WTC11 (cell line): ENCODE measurements around the gene GPATCH2L. TPM values are rescaled to one million over a fixed set of nuclear protein-coding genes. Genes with fewer than 3 reads are reported as not detected.

ENCODE experiments used
- ATAC-seq: fragments of 200-7000 bp; cut with Tn5 transposase; 2 replicates; pipeline ENCODE4 v1.10.0; 2021; ENCODE audit warnings: mild to moderate bottlenecking, moderate library complexity
- CTCF ChIA-PET: fragments of 300-600 bp; sonication (Branson Sonifier 250); formaldehyde crosslinking; loops from one replicate; lab custom pipeline; 2021; ENCODE audit warnings: antibody characterized with exemption; lab: Charles Lee
- POLR2A ChIA-PET: fragments of 350-600 bp; sonication (Branson Sonifier 250); formaldehyde crosslinking; loops from one replicate; lab custom pipeline; 2021; ENCODE audit warnings: antibody characterized with exemption; lab: Charles Lee
- DNase-seq: peaks from one replicate; pipeline ENCODE4 v3.0.0; 2021; ENCODE audit warnings: low spot score
- H3K27ac Mint-ChIP-seq: 2 replicates; pipeline ENCODE4 v1.8.0; 2021; ENCODE audit warnings: mixed read lengths
- H3K27me3 Mint-ChIP-seq: 2 replicates; pipeline ENCODE4 v1.8.0; 2021; ENCODE audit warnings: low read depth, mild to moderate bottlenecking, moderate library complexity, mixed read lengths
- H3K36me3 Mint-ChIP-seq: 2 replicates; pipeline ENCODE4 v1.8.0; 2021; ENCODE audit warnings: mixed read lengths
- H3K4me1 Mint-ChIP-seq: 2 replicates; pipeline ENCODE4 v1.8.0; 2022; ENCODE audit warnings: mixed read lengths
- H3K4me3 Mint-ChIP-seq: 2 replicates; pipeline ENCODE4 v1.8.0; 2021; ENCODE audit warnings: mild to moderate bottlenecking, moderate library complexity, mixed read lengths
- H3K9me3 Mint-ChIP-seq: 2 replicates; pipeline ENCODE4 v1.8.0; 2021; ENCODE audit warnings: mixed read lengths
- EMX1 ChIP-seq: fragments of 250-450 bp; sonication (Bioruptor Pico); IDR thresholded peaks from 2 replicates; pipeline ENCODE4 v1.8.0; 2021; ENCODE audit warnings: mild to moderate bottlenecking
- ETV6 ChIP-seq: sonication (generic); formaldehyde crosslinking; IDR thresholded peaks from 2 replicates; pipeline ENCODE4 v1.8.1; 2022; ENCODE audit warnings: mild to moderate bottlenecking, missing genetic modification reagents
- FOXK1 ChIP-seq: sonication (generic); formaldehyde crosslinking; IDR thresholded peaks from 2 replicates; pipeline ENCODE4 v1.8.0; 2022; ENCODE audit warnings: mild to moderate bottlenecking, moderate library complexity, missing genetic modification reagents
- FOXP1 ChIP-seq: sonication (generic); formaldehyde crosslinking; IDR thresholded peaks from 2 replicates; pipeline ENCODE4 v1.8.0; 2022; ENCODE audit warnings: missing genetic modification reagents, mild to moderate bottlenecking, moderate library complexity, borderline replicate concordance
- GRHL2 ChIP-seq: fragments of 250-450 bp; sonication (Bioruptor Pico); IDR thresholded peaks from 2 replicates; pipeline ENCODE4 v1.8.0; 2022; ENCODE audit warnings: mild to moderate bottlenecking, moderate library complexity; ENCODE audit not compliant: insufficient replicate concordance, severe bottlenecking
- MYBL2 ChIP-seq: sonication (generic); formaldehyde crosslinking; IDR thresholded peaks from 2 replicates; pipeline ENCODE4 v1.8.1; 2023; ENCODE audit warnings: mild to moderate bottlenecking, moderate library complexity, missing genetic modification reagents
- RORB ChIP-seq: fragments of 250-450 bp; sonication (Bioruptor Pico); IDR thresholded peaks from 2 replicates; pipeline ENCODE4 v1.9.0; 2021; ENCODE audit warnings: mild to moderate bottlenecking
- TP53 ChIP-seq: sonication (generic); formaldehyde crosslinking; IDR thresholded peaks from 2 replicates; pipeline ENCODE4 v1.8.1; 2023; ENCODE audit warnings: mild to moderate bottlenecking, missing genetic modification reagents
- ZBTB21 ChIP-seq: sonication (generic); formaldehyde crosslinking; IDR thresholded peaks from 2 replicates; pipeline ENCODE4 v1.8.1; 2023; ENCODE audit warnings: mild to moderate bottlenecking, missing genetic modification reagents, borderline replicate concordance
- ZNF219 ChIP-seq: sonication (generic); formaldehyde crosslinking; IDR thresholded peaks from 2 replicates; pipeline ENCODE4 v1.8.0; 2023; ENCODE audit warnings: missing genetic modification reagents, mild to moderate bottlenecking, borderline replicate concordance
- total RNA-seq: library from RNA; stranded (reverse); gene quantifications from 3 replicates; pipeline ENCODE4 v1.2.3, GENCODE V29; 2021
- TF ChIP-seq, protein P1 (sequence below): sonication (generic); formaldehyde crosslinking; IDR thresholded peaks from 2 replicates; pipeline ENCODE4 v1.8.0; 2022; ENCODE audit warnings: mild to moderate bottlenecking, missing genetic modification reagents
- TF ChIP-seq, protein P2 (sequence below): sonication (generic); formaldehyde crosslinking; IDR thresholded peaks from 2 replicates; pipeline ENCODE4 v1.8.0; 2022; ENCODE audit warnings: mild to moderate bottlenecking, missing genetic modification reagents
- TF ChIP-seq, protein P3 (sequence below): fragments of 250-450 bp; sonication (Bioruptor Pico); IDR thresholded peaks from 2 replicates; pipeline ENCODE4 v1.9.0; 2021; ENCODE audit warnings: mild to moderate bottlenecking
- TF ChIP-seq, protein P4 (sequence below): sonication (generic); formaldehyde crosslinking; IDR thresholded peaks from 2 replicates; pipeline ENCODE4 v1.8.0; 2022; ENCODE audit warnings: mild to moderate bottlenecking, missing genetic modification reagents
- TF ChIP-seq, protein P5 (sequence below): sonication (generic); formaldehyde crosslinking; IDR thresholded peaks from 2 replicates; pipeline ENCODE4 v1.8.0; 2022; ENCODE audit warnings: missing genetic modification reagents
- TF ChIP-seq, protein P6 (sequence below): sonication (generic); formaldehyde crosslinking; conservative IDR thresholded peaks from 2 replicates; pipeline ENCODE4 v1.8.1; 2023; ENCODE audit warnings: mild to moderate bottlenecking, low read depth, missing genetic modification reagents, moderate library complexity

Gene GPATCH2L
- total RNA-seq, 1 experiment from 2014 or later = 67.2 TPM

DNA sequence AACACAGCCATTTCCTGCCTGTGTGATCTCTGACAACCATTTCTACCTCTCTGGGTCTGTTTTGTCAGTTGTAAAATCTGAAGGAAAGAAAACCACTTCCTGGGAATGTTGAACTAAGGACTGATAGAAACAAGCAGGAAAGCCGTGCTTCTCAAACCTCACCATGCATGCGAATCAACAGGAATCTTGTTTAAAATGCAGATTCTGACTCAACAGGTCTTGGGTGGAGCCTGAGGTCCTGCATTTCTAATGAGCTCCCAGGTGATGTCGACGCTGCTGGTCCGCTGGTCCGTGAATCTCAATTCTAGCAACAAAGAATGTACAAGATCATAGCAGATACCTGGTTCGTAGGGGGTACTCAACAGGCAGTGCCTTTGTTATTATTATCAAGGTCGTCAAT lies 38.0 kb upstream of the GPATCH2L start:
- peak overlapping the region; percentile 22; the same call in 1 of the 2 replicates for H3K4me3 Mint-ChIP-seq
- peak; percentile 54; the same call in 1 of the 2 replicates for TF ChIP-seq FOXK1
- TF ChIP-seq FOXP1 (CRISPR knock-in tag) = no peak
- peaks cover 2% of the 10 kb centered on the region for H3K9me3 Mint-ChIP-seq
- no peaks in the 10 kb centered on the region for H3K36me3 Mint-ChIP-seq
- H3K4me1 Mint-ChIP-seq = peaks cover 57% of the 10 kb centered on the region
- peak overlapping the region; percentile 81 for H3K27ac Mint-ChIP-seq
- ChIA-PET CTCF (interaction anchor here (0.7 to 3.0 kb wide), 18 partner anchors 8 to 405 kb away, joined by 3 to 19 read pairs (median 4); partner anchors contain the start of gene TGFB3), POLR2A (no interaction called here)
- H3K27me3 Mint-ChIP-seq = no peaks in the 10 kb centered on the region
- DNase-seq = no peak
- peak; percentile 25 for ATAC-seq

DNA sequence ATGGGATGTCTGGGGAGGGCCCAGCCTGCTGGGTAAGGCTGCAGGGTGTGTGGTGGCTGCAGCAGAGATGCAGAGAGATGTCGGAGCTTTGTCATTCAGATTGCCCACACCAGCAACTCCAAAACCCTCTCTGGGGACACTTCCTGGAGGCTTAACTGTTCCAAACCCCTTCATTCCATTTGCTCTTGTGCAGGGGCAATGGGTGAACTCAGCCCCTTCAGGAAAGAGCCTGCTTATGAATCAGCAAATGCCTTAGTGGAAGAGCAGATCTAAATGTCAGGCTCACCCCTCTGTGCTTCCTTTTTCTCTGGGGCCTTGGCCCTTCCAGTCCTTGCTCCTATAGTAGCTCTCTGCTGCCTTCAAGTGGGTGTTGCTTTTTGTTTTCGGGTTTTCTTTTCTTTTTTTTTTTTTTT lies 36.7 kb upstream of the GPATCH2L start:
- Mint-ChIP-seq H3K4me3 (peak overlapping the region; percentile 20; the same call in 1 of the 2 replicates), H3K36me3 (no peaks in the 10 kb centered on the region), H3K4me1 (peaks cover 57% of the 10 kb centered on the region), H3K9me3 (no peaks in the 10 kb centered on the region; the same call in 1 of the 2 replicates), H3K27ac (peak overlapping the region; percentile 81), H3K27me3 (no peaks in the 10 kb centered on the region)
- CTCF ChIA-PET = interaction anchor here (0.9 to 3.0 kb wide), 17 partner anchors 10 to 406 kb away, joined by 3 to 19 read pairs (median 4); no protein-coding TSS in a partner anchor
- POLR2A ChIA-PET = interaction anchor here (0.5 to 0.9 kb wide), 6 partner anchors 26 to 972 kb away, joined by 3 read pairs; no protein-coding TSS in a partner anchor
- TF ChIP-seq, protein P1, sequence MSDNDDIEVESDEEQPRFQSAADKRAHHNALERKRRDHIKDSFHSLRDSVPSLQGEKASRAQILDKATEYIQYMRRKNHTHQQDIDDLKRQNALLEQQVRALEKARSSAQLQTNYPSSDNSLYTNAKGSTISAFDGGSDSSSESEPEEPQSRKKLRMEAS = 0 out of 2 replicates have a peak, but pooled peaks have one; percentile 33
- no peak for TF ChIP-seq MYBL2 (CRISPR knock-in tag)
- TF ChIP-seq RORB (CRISPR knock-in tag) = no peak
- TF ChIP-seq, protein P2, sequence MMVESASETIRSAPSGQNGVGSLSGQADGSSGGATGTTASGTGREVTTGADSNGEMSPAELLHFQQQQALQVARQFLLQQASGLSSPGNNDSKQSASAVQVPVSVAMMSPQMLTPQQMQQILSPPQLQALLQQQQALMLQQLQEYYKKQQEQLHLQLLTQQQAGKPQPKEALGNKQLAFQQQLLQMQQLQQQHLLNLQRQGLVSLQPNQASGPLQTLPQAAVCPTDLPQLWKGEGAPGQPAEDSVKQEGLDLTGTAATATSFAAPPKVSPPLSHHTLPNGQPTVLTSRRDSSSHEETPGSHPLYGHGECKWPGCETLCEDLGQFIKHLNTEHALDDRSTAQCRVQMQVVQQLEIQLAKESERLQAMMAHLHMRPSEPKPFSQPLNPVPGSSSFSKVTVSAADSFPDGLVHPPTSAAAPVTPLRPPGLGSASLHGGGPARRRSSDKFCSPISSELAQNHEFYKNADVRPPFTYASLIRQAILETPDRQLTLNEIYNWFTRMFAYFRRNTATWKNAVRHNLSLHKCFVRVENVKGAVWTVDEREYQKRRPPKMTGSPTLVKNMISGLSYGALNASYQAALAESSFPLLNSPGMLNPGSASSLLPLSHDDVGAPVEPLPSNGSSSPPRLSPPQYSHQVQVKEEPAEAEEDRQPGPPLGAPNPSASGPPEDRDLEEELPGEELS (CRISPR knock-in tag) = peak; percentile 50; the same call in 1 of the 2 replicates
- TF ChIP-seq, protein P3, sequence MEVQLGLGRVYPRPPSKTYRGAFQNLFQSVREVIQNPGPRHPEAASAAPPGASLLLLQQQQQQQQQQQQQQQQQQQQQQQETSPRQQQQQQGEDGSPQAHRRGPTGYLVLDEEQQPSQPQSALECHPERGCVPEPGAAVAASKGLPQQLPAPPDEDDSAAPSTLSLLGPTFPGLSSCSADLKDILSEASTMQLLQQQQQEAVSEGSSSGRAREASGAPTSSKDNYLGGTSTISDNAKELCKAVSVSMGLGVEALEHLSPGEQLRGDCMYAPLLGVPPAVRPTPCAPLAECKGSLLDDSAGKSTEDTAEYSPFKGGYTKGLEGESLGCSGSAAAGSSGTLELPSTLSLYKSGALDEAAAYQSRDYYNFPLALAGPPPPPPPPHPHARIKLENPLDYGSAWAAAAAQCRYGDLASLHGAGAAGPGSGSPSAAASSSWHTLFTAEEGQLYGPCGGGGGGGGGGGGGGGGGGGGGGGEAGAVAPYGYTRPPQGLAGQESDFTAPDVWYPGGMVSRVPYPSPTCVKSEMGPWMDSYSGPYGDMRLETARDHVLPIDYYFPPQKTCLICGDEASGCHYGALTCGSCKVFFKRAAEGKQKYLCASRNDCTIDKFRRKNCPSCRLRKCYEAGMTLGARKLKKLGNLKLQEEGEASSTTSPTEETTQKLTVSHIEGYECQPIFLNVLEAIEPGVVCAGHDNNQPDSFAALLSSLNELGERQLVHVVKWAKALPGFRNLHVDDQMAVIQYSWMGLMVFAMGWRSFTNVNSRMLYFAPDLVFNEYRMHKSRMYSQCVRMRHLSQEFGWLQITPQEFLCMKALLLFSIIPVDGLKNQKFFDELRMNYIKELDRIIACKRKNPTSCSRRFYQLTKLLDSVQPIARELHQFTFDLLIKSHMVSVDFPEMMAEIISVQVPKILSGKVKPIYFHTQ = no peak
- 0 out of 2 replicates have a peak, but pooled peaks have one; percentile 9 for TF ChIP-seq ETV6
- TF ChIP-seq ZBTB21 = no peak
- ATAC-seq (peak; percentile 64), DNase-seq (no peak)

DNA sequence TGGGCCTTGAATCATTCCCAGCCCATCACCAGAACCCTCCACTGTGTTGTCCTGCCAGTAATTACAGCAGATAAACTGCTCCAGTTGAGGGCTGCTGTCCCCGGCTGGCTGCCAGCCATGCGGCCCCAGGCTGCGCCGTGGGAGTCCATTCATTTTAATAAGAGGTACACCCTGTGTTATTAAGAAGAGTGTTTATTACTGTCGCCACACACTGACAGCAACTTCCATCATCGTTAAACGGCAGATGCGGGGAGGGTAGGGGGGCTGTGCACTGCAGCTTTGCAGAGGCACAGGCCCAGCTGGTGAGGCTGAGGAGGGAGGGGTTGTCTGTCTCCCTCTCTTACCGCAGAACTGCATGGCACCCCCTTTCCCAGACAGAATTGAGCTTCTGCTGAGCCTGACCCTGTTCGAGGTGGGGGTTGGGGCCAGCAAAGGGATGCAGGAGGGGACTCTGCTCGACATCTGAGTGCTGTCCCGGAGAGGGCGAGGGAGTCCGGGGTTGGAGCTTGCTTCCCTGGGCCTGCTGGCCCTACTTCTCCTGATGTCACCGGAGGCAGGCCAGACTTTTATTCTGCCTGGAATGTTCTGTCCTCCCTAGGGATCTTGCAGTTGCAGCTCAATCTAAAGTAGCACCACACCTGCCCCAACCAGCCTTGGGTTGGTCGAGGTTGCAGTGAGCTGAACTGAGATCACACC lies 33.8 kb upstream of the GPATCH2L start:
- Mint-ChIP-seq H3K27me3 (no peaks in the 10 kb centered on the region), H3K36me3 (no peaks in the 10 kb centered on the region), H3K27ac (no peak overlapping the region), H3K4me1 (peaks cover 49% of the 10 kb centered on the region), H3K4me3 (no peak overlapping the region), H3K9me3 (no peaks in the 10 kb centered on the region; the same call in 1 of the 2 replicates)
- DNase-seq (no peak), ATAC-seq (no peak)
- ChIA-PET POLR2A (no interaction called here), CTCF (interaction anchor here (0.7 to 1.6 kb wide), 3 partner anchors 67 to 269 kb away, joined by 3 to 5 read pairs (median 4); no protein-coding TSS in a partner anchor)
- TF ChIP-seq, protein P4, sequence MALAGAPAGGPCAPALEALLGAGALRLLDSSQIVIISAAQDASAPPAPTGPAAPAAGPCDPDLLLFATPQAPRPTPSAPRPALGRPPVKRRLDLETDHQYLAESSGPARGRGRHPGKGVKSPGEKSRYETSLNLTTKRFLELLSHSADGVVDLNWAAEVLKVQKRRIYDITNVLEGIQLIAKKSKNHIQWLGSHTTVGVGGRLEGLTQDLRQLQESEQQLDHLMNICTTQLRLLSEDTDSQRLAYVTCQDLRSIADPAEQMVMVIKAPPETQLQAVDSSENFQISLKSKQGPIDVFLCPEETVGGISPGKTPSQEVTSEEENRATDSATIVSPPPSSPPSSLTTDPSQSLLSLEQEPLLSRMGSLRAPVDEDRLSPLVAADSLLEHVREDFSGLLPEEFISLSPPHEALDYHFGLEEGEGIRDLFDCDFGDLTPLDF = no peak
- TF ChIP-seq GRHL2 (CRISPR knock-in tag) (no peak), ZNF219 (CRISPR knock-in tag) (no peak), TP53 (CRISPR knock-in tag) (no peak), EMX1 (CRISPR knock-in tag) (no peak)
- TF ChIP-seq, protein P5, sequence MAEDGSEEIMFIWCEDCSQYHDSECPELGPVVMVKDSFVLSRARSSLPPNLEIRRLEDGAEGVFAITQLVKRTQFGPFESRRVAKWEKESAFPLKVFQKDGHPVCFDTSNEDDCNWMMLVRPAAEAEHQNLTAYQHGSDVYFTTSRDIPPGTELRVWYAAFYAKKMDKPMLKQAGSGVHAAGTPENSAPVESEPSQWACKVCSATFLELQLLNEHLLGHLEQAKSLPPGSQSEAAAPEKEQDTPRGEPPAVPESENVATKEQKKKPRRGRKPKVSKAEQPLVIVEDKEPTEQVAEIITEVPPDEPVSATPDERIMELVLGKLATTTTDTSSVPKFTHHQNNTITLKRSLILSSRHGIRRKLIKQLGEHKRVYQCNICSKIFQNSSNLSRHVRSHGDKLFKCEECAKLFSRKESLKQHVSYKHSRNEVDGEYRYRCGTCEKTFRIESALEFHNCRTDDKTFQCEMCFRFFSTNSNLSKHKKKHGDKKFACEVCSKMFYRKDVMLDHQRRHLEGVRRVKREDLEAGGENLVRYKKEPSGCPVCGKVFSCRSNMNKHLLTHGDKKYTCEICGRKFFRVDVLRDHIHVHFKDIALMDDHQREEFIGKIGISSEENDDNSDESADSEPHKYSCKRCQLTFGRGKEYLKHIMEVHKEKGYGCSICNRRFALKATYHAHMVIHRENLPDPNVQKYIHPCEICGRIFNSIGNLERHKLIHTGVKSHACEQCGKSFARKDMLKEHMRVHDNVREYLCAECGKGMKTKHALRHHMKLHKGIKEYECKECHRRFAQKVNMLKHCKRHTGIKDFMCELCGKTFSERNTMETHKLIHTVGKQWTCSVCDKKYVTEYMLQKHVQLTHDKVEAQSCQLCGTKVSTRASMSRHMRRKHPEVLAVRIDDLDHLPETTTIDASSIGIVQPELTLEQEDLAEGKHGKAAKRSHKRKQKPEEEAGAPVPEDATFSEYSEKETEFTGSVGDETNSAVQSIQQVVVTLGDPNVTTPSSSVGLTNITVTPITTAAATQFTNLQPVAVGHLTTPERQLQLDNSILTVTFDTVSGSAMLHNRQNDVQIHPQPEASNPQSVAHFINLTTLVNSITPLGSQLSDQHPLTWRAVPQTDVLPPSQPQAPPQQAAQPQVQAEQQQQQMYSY (CRISPR knock-in tag) = no peak
- TF ChIP-seq, protein P6, sequence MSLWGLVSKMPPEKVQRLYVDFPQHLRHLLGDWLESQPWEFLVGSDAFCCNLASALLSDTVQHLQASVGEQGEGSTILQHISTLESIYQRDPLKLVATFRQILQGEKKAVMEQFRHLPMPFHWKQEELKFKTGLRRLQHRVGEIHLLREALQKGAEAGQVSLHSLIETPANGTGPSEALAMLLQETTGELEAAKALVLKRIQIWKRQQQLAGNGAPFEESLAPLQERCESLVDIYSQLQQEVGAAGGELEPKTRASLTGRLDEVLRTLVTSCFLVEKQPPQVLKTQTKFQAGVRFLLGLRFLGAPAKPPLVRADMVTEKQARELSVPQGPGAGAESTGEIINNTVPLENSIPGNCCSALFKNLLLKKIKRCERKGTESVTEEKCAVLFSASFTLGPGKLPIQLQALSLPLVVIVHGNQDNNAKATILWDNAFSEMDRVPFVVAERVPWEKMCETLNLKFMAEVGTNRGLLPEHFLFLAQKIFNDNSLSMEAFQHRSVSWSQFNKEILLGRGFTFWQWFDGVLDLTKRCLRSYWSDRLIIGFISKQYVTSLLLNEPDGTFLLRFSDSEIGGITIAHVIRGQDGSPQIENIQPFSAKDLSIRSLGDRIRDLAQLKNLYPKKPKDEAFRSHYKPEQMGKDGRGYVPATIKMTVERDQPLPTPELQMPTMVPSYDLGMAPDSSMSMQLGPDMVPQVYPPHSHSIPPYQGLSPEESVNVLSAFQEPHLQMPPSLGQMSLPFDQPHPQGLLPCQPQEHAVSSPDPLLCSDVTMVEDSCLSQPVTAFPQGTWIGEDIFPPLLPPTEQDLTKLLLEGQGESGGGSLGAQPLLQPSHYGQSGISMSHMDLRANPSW (CRISPR knock-in tag) = no peak
